Activated CD4-positive, alpha-beta memory T cell treated with anti-CD3 and anti-CD28 coated beads for 36 hours (primary cell): ENCODE measurements around the gene MB. TPM values are rescaled to one million over a fixed set of nuclear protein-coding genes. Genes with fewer than 3 reads are reported as not detected.

Source experiments
- CTCF ChIA-PET: fragments of 350-600 bp; sonication (Branson Sonifier 250); formaldehyde crosslinking; loops from one replicate; lab custom pipeline; 2021; ENCODE audit warnings: antibody characterized with exemption, inconsistent platforms; lab: Charles Lee
- POLR2A ChIA-PET: fragments of 350-600 bp; sonication (Branson Sonifier 250); formaldehyde crosslinking; loops from one replicate; lab custom pipeline; 2021; ENCODE audit warnings: antibody characterized with exemption; lab: Charles Lee
- DNase-seq: peaks from one replicate; pipeline ENCODE4 v3.0.0-alpha.2; 2020
- H3K27ac Mint-ChIP-seq: one replicate; pipeline ENCODE4 v1.8.0; 2021; ENCODE audit warnings: mixed read lengths
- H3K27me3 Mint-ChIP-seq: one replicate; pipeline ENCODE4 v1.8.0; 2021; ENCODE audit warnings: mixed read lengths
- H3K36me3 Mint-ChIP-seq: one replicate; pipeline ENCODE4 v1.8.0; 2021; ENCODE audit warnings: mixed read lengths
- H3K4me1 Mint-ChIP-seq: one replicate; pipeline ENCODE4 v1.8.0; 2021; ENCODE audit warnings: low read depth, mixed read lengths
- H3K4me3 Mint-ChIP-seq: one replicate; pipeline ENCODE4 v1.8.0; 2021; ENCODE audit warnings: mild to moderate bottlenecking, mixed read lengths
- H3K9me3 Mint-ChIP-seq: one replicate; pipeline ENCODE4 v1.8.0; 2021; ENCODE audit warnings: mixed read lengths
- intact Hi-C: fragments of 100-400 bp; cut with micrococcal nuclease; formaldehyde crosslinking; loops from one replicate; pipeline ENCODE4 v1.15.1; 2023
- total RNA-seq, 2 experiments: library from RNA; stranded (reverse); gene quantifications; one replicate each; pipeline ENCODE4 v1.2.3, GENCODE V29; 2021

MB gene
- total RNA-seq, 2 experiments from 2014 or later: not detected

GRCh38 chr22:35580351-35581022 lies 36.6 kb downstream of the MB start:
- no peak overlapping the region for H3K4me3 Mint-ChIP-seq
- no peak overlapping the region for H3K27ac Mint-ChIP-seq
- no peaks in the 10 kb centered on the region for H3K9me3 Mint-ChIP-seq
- ChIA-PET POLR2A (no interaction called here), CTCF (interaction anchor here (1.0 to 3.2 kb wide), 5 partner anchors 71 to 485 kb away, joined by 3 to 38 read pairs (median 4); no protein-coding TSS in a partner anchor)
- no peak for DNase-seq
- H3K36me3 Mint-ChIP-seq: no peaks in the 10 kb centered on the region
- no peaks in the 10 kb centered on the region for H3K27me3 Mint-ChIP-seq
- no peaks in the 10 kb centered on the region for H3K4me1 Mint-ChIP-seq
- intact Hi-C loops: loop anchor here (10.0 kb wide), 1 partner anchor 46 kb away; no protein-coding TSS in a partner anchor

- Mint-ChIP-seq H3K4me3 (no peak overlapping the region), H3K36me3 (no peaks in the 10 kb centered on the region), H3K9me3 (no peaks in the 10 kb centered on the region), H3K4me1 (no peaks in the 10 kb centered on the region), H3K27ac (no peak overlapping the region), H3K27me3 (peaks cover 3% of the 10 kb centered on the region)
- intact Hi-C loops: no loop called here
- DNase-seq: no peak
- ChIA-PET POLR2A (no interaction called here), CTCF (interaction anchor here (1.8 kb wide), 1 partner anchor 228 kb away, joined by 12 read pairs; no protein-coding TSS in a partner anchor)
Measured at GRCh38 chr22:35578836-35579575, 38.1 kb downstream of the MB start.

- intact Hi-C loops: no loop called here
Measured at GRCh38 chr22:35577799-35578659, 39.1 kb downstream of the MB start.

GRCh38 chr22:35576671-35577070 lies 40.5 kb downstream of the MB start:
- ChIA-PET CTCF (no interaction called here), POLR2A (no interaction called here)
- no peaks in the 10 kb centered on the region for H3K36me3 Mint-ChIP-seq
- intact Hi-C loops: no loop called here
- no peak for DNase-seq
- H3K4me1 Mint-ChIP-seq: no peaks in the 10 kb centered on the region
- H3K27ac Mint-ChIP-seq: no peak overlapping the region
- peaks cover 3% of the 10 kb centered on the region for H3K27me3 Mint-ChIP-seq
- H3K9me3 Mint-ChIP-seq: no peaks in the 10 kb centered on the region
- no peak overlapping the region for H3K4me3 Mint-ChIP-seq

More at GRCh38 chr22:35577799-35578659, 39.1 kb downstream of the MB start:
- Mint-ChIP-seq H3K4me1 (no peaks in the 10 kb centered on the region), H3K9me3 (no peaks in the 10 kb centered on the region), H3K4me3 (no peak overlapping the region), H3K27ac (no peak overlapping the region), H3K27me3 (peaks cover 3% of the 10 kb centered on the region), H3K36me3 (no peaks in the 10 kb centered on the region)
- ChIA-PET CTCF (interaction anchor here (1.0 kb wide), 2 partner anchors 227 to 488 kb away, joined by 3 read pairs; no protein-coding TSS in a partner anchor), POLR2A (no interaction called here)
- no peak for DNase-seq

GRCh38 chr22:35575116-35575748 lies 41.9 kb downstream of the MB start:
- intact Hi-C loops: no loop called here
- peaks cover 3% of the 10 kb centered on the region for H3K27me3 Mint-ChIP-seq
- no peaks in the 10 kb centered on the region for H3K36me3 Mint-ChIP-seq
- POLR2A ChIA-PET: interaction anchor here (1.1 kb wide), 1 partner anchor 22 kb away, joined by 3 read pairs; no protein-coding TSS in a partner anchor
- CTCF ChIA-PET: interaction anchor here (1.1 kb wide), 1 partner anchor 145 kb away, joined by 4 read pairs; no protein-coding TSS in a partner anchor
- DNase-seq: no peak
- H3K4me3 Mint-ChIP-seq: no peak overlapping the region
- no peaks in the 10 kb centered on the region for H3K9me3 Mint-ChIP-seq
- H3K27ac Mint-ChIP-seq: no peak overlapping the region
- no peaks in the 10 kb centered on the region for H3K4me1 Mint-ChIP-seq

GRCh38 chr22:35572556-35572955 lies 44.6 kb downstream of the MB start:
- Mint-ChIP-seq H3K4me3 (no peak overlapping the region), H3K4me1 (no peaks in the 10 kb centered on the region), H3K27ac (no peak overlapping the region), H3K27me3 (peaks cover 4% of the 10 kb centered on the region), H3K36me3 (no peaks in the 10 kb centered on the region), H3K9me3 (no peaks in the 10 kb centered on the region)
- CTCF ChIA-PET: interaction anchor here (1.4 to 1.9 kb wide), 2 partner anchors 9 to 221 kb away, joined by 4 to 6 read pairs; no protein-coding TSS in a partner anchor
- DNase-seq: no peak
- intact Hi-C loops: no loop called here
- POLR2A ChIA-PET: interaction anchor here (1.0 kb wide), 1 partner anchor 31 kb away, joined by 3 read pairs; no protein-coding TSS in a partner anchor

- Mint-ChIP-seq H3K4me3 (no peak overlapping the region), H3K27ac (no peak overlapping the region), H3K9me3 (no peaks in the 10 kb centered on the region), H3K4me1 (no peaks in the 10 kb centered on the region), H3K36me3 (no peaks in the 10 kb centered on the region), H3K27me3 (peaks cover 4% of the 10 kb centered on the region)
- CTCF ChIA-PET: interaction anchor here (1.3 kb wide), 1 partner anchor 13 kb away, joined by 5 read pairs; no protein-coding TSS in a partner anchor
- intact Hi-C loops: no loop called here
- POLR2A ChIA-PET: no interaction called here
- DNase-seq: no peak
Measured at GRCh38 chr22:35570686-35571194, 46.4 kb downstream of the MB start.

- POLR2A ChIA-PET: no interaction called here
- Mint-ChIP-seq H3K27me3 (peaks cover 7% of the 10 kb centered on the region), H3K36me3 (no peaks in the 10 kb centered on the region), H3K27ac (no peak overlapping the region), H3K4me1 (no peaks in the 10 kb centered on the region), H3K4me3 (no peak overlapping the region), H3K9me3 (no peaks in the 10 kb centered on the region)
- intact Hi-C loops: no loop called here
- CTCF ChIA-PET: interaction anchor here (1.3 kb wide), 1 partner anchor 13 kb away, joined by 5 read pairs; no protein-coding TSS in a partner anchor
- DNase-seq: no peak
Measured at GRCh38 chr22:35569916-35570315, 47.2 kb downstream of the MB start.

- H3K27ac Mint-ChIP-seq: no peak overlapping the region
- no peak for DNase-seq
- no peaks in the 10 kb centered on the region for H3K9me3 Mint-ChIP-seq
- intact Hi-C loops: no loop called here
- CTCF ChIA-PET: no interaction called here
- peaks cover 7% of the 10 kb centered on the region for H3K27me3 Mint-ChIP-seq
- H3K4me1 Mint-ChIP-seq: no peaks in the 10 kb centered on the region
- no peak overlapping the region for H3K4me3 Mint-ChIP-seq
- H3K36me3 Mint-ChIP-seq: no peaks in the 10 kb centered on the region
- POLR2A ChIA-PET: no interaction called here
Measured at GRCh38 chr22:35568751-35569739, 48.1 kb downstream of the MB start.

GRCh38 chr22:35567351-35568141 lies 49.6 kb downstream of the MB start:
- Mint-ChIP-seq H3K36me3 (no peaks in the 10 kb centered on the region), H3K27ac (no peak overlapping the region), H3K4me3 (no peak overlapping the region), H3K9me3 (no peaks in the 10 kb centered on the region), H3K27me3 (peaks cover 7% of the 10 kb centered on the region), H3K4me1 (no peaks in the 10 kb centered on the region)
- CTCF ChIA-PET: no interaction called here
- no peak for DNase-seq
- intact Hi-C loops: no loop called here
- POLR2A ChIA-PET: no interaction called here
